Stimulated activated naive CD8-positive, alpha-beta T cell treated with anti-CD3 and anti-CD28 coated beads, Interleukin-15, Interleukin-2, amounts not matched to agents 100 U/mL and 50 U/mL, for 24 hours (primary cell): ENCODE data around the gene ZNF215.
"Not testable (repeated sequence)": the region's sequence is repeated elsewhere in the genome, so short reads cannot be mapped to it uniquely, and the experiment has no call there.

ENCODE experiments used
- ATAC-seq: fragments of 150-1000 bp; cut with Tn5 transposase; one replicate; pipeline ENCODE4 v1.10.0; 2021
- DNase-seq: peaks from one replicate; pipeline ENCODE4 v3.0.0; 2021

The ZNF215 gene

DNA sequence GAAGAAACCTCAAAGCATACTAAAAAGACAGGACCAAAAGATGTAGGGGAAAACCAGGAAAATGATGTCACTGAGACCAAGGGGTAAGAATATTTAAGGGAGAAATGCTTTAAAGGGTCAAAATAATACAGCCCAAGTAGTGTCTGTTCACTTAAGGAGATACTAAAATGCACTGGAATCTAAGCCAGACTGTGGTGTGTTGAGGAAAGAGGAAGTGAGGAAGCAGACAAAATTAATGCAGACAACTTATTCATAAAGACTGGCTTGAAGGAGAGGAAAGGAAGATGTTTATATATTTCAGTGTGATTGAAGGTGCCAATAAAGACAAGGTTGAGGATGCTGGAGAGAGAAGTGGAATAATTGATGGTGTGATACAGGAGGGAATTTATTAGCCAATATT is 15.7 kb downstream of the ZNF215 start:
- DNase-seq = no peak
- ATAC-seq = no peak

DNA sequence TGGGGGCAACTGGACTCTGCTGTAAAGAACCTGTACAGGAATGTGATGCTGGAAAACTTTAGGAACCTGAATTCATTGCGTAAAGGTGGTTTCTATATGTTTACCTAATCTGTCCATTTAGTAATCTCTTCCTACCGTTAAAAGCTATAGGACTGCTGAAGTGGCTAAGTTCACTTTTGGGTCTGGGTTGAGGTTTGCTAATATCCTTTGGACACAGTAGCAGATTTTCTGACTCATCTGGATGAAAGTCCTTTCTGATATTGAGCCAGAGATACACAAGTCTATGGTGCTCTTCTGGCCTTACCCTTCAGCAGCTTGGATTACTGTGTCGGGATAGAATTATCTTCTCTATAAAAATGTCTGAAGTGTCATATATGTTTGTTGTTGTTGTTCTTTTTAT is 16.9 kb downstream of the ZNF215 start:
- ATAC-seq (no peak), DNase-seq (no peak)

GRCh38 chr11:6954248-6954647 is 28.0 kb downstream of the ZNF215 start:
- ATAC-seq, DNase-seq: not testable (repeated sequence)

GRCh38 chr11:6962141-6962540 is 35.9 kb downstream of the ZNF215 start:
- no peak for DNase-seq
- ATAC-seq = no peak

DNA sequence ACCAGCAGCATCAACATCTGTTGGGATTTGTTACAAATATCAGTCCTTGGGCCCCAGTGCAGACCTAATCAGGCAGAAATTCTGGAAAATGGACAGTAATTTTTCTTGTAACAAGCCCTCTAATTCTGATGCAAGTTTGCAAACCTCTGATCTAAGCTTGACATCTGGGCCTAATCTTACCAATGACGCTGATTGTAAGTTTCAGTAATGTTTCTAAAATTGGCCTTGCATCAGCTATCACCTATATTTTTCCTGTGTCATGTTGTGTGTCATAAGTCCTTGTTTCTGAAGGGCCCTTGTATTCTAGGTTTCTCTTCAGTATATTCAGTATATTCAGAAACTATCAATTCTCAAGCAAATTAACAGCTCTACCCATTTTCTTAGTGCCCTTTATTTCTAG is 36.4 kb downstream of the ZNF215 start:
- DNase-seq (no peak), ATAC-seq (no peak)

DNA sequence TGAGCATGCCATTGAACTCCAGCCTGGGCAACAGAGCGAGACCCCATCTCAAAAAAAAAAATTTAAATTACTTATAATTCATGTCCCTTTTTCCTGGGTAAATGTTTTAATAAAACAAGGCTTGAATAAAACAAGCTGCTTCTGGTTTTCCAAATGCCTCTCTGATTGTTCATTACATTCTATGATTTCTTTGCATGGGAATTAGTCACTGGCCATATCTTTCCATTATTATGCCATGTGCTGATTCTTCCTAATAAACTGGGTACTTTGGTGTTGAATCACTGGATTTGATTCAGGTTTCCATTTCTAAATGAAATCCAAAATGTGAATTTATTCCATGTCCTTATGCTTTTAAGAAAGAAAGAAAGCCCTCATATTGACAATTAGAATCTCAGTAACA is 42.6 kb downstream of the ZNF215 start:
- no peak for DNase-seq
- ATAC-seq = no peak

- DNase-seq, ATAC-seq: not testable (repeated sequence)
These were observed 43.6 kb downstream of the ZNF215 start for GRCh38 chr11:6969854-6970253.

DNA sequence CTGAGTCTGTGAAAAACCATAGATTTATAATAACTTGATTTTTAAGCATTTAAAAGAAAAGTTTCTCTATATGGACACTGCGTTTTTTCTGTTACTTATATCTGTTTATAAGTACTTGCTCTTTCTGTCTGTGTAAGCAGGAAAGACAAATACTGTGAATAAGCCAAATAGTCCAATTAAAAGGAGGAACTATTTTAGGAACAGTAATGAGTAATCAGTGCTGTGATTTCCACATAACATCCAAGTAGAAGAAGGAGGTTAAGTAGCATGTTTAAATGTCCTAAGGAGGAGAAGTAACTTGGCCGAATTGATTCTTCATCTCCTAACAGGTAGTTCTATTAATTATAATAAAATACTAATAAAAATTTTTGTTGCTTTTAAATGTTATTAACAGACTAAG is 53.1 kb downstream of the ZNF215 start:
- no peak for ATAC-seq
- DNase-seq = no peak

GRCh38 chr11:6986487-6986886 is 60.3 kb downstream of the ZNF215 start:
- DNase-seq = no peak

DNA sequence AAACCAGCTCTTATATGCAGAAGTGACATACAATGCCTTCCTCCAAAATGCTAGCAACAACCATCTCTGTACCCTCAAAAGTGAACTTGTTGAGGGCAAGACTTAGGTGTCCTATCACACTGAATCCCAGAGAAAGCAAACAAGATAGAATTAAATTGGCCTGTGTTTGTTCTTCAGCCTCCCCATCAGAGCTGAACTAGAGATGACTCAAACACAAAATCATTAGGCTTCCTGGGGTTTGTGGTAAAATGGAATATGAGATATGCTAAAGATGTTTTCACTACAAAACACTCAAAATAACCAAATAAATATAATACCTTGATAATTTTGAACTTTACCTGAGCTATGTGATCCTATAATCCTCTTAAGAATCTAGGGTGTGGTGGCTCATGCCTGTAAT is 62.3 kb downstream of the ZNF215 start:
- ATAC-seq (no peak), DNase-seq (no peak)

More at GRCh38 chr11:6986487-6986886, 60.3 kb downstream of the ZNF215 start:
- no peak for ATAC-seq

DNA sequence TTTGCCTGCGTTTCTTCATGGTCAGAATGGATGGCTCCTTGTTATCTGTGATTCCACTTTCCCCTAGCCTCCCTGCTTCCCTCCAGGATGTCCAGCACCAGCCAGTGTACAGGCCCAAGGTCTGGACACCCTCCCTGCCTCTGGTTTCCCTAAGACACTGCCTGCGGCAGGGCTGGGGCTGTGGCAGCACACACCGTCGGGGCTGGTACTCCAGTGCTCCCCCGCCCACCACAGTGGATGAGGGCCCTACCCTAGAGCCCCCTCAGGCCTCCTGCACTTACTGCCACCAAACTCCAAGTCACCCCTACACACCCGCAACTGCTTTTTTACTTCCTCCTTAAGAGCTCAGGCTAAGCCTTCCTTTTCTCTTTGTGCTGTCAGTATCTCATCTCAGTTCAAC is 65.0 kb downstream of the ZNF215 start:
- ATAC-seq = no peak
- DNase-seq = no peak

GRCh38 chr11:6992026-6992425 is 65.8 kb downstream of the ZNF215 start:
- DNase-seq (no peak), ATAC-seq (no peak)

- ATAC-seq (no peak), DNase-seq (no peak)
These were observed 66.5 kb downstream of the ZNF215 start for GRCh38 chr11:6992457-6993417.

DNA sequence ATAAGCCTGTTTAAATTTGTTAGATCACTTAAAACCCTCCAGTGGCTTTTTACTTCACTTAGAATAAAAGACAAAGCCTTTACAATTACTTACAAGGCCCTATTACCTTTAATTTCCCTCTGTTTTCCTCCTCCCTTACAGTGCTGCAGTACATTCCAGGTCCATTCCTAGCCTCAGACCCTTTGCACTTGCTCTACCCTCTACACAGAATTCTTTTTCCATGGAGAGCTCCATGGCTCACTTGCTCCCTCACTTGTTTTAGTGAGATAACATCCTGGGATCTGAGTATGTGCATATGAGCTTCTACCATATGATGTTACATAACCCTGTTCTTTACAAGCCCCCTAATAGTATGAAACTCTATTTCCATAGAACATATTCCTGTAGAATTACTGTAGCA is 69.5 kb downstream of the ZNF215 start:
- DNase-seq (no peak), ATAC-seq (no peak)

DNA sequence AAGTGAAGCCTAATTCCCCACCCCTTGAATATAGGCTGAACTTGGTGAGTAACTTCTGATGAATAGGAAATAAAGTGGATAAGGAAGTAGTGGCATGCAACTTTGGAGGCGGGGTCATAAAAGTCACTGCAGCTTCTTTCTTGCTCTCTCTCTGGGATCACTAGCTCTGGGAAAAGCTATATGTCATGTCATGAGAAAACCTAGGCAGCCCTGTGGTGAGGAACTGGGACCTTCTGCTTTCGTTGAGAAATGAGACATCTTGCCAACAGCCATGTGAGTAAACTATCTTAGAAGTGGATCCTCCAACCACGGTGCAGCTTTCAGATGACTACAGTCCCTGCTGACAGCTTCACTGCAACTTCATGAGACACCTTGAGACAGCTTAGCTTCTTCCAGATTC is 78.3 kb downstream of the ZNF215 start:
- ATAC-seq (no peak), DNase-seq (no peak)
